ENCODE data around the gene TMEM168. TPM values are rescaled to one million over a fixed set of nuclear protein-coding genes. Genes with fewer than 3 reads are reported as not detected.

The TMEM168 gene
- total RNA-seq, 2 donors from 2014 or later = 14.9 to 16.5 TPM

DNA sequence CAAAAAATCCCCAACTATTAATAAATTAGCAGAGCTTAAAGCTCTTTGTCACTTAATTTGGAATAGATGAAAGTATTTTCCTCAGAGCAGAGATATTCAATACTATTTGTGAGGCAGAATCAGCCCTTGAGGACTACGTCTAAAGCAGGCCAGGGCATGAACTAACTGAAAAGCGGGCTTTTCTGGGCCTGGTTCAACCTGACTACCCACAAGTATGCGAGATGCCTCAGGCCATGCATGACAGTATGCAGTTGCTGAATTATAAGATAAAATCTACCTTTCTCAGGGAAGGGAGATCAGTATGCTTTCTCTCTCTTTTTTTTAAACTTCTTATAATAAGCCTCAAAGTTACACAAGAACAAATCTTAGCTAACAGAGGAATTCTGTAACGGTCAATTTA lies 20.1 kb downstream of the TMEM168 start:
- DNase-seq = no peak
- H3K27me3 ChIP-seq (ENCODE audit: control insufficient read depth, insufficient read depth, low read length, poor library complexity, severe bottlenecking) = no peaks in the 10 kb centered on the region
- no peaks in the 10 kb centered on the region for H3K4me1 ChIP-seq (ENCODE audit: control insufficient read depth, insufficient read depth, low read length)
- no peaks in the 10 kb centered on the region for H3K36me3 ChIP-seq (ENCODE audit: control insufficient read depth, insufficient read depth, low read length)
- Mint-ChIP-seq H3K36me3 (ENCODE audit: low read depth) (no peaks in the 10 kb centered on the region), H3K9me3 (no peaks in the 10 kb centered on the region), H3K4me3 (no peak overlapping the region), H3K27ac (no peak overlapping the region), H3K27me3 (ENCODE audit: insufficient read depth) (no peaks in the 10 kb centered on the region), H3K4me1 (no peaks in the 10 kb centered on the region)
- H3K27ac ChIP-seq (ENCODE audit: low read depth, low read length) = no peak overlapping the region
- no peak overlapping the region for H3K4me3 ChIP-seq (ENCODE audit: low read length)
- WGBS, 2 experiments (ENCODE audit: insufficient coverage in 1 of 2, insufficient read length in 1 of 2) = 90 to 97% methylated on average over 4 of the region's 4 CpGs
- H3K9ac ChIP-seq (ENCODE audit: extremely low read depth, low read length, poor library complexity, severe bottlenecking) = no peak overlapping the region
- TF ChIP-seq, protein P1, sequence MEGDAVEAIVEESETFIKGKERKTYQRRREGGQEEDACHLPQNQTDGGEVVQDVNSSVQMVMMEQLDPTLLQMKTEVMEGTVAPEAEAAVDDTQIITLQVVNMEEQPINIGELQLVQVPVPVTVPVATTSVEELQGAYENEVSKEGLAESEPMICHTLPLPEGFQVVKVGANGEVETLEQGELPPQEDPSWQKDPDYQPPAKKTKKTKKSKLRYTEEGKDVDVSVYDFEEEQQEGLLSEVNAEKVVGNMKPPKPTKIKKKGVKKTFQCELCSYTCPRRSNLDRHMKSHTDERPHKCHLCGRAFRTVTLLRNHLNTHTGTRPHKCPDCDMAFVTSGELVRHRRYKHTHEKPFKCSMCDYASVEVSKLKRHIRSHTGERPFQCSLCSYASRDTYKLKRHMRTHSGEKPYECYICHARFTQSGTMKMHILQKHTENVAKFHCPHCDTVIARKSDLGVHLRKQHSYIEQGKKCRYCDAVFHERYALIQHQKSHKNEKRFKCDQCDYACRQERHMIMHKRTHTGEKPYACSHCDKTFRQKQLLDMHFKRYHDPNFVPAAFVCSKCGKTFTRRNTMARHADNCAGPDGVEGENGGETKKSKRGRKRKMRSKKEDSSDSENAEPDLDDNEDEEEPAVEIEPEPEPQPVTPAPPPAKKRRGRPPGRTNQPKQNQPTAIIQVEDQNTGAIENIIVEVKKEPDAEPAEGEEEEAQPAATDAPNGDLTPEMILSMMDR (conservative IDR thresholded peaks at IDR 0.05) = no peak
- no peaks in the 10 kb centered on the region for H3K9me3 ChIP-seq (ENCODE audit: control insufficient read depth, low read length)

DNA sequence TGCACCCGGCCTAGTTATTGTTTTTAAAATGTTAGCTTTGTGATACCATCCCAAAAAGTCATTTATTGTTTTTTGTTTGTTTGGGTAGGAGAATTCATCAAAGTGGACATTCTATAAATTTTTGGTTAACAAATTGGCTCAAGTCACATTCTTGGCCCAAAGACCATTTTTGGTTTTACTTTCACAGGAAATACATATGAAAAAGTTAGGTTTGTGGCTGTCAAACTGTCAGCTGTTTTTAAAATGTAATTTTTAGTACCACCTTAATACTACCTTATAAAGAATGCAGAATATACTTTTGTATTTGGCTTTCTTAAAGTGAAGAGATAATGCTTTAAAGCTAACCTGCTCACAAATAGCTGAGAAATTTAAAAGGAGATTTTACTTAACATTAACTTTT lies 25.1 kb downstream of the TMEM168 start:
- Mint-ChIP-seq H3K4me1 (no peaks in the 10 kb centered on the region), H3K4me3 (no peak overlapping the region), H3K9me3 (no peaks in the 10 kb centered on the region), H3K27ac (no peak overlapping the region), H3K36me3 (ENCODE audit: low read depth) (no peaks in the 10 kb centered on the region), H3K27me3 (ENCODE audit: insufficient read depth) (no peaks in the 10 kb centered on the region)
- no peaks in the 10 kb centered on the region for H3K36me3 ChIP-seq (ENCODE audit: control insufficient read depth, insufficient read depth, low read length)
- no peak overlapping the region for H3K27ac ChIP-seq (ENCODE audit: low read depth, low read length)
- H3K9me3 ChIP-seq (ENCODE audit: control insufficient read depth, low read length) = no peaks in the 10 kb centered on the region
- WGBS, 2 experiments (ENCODE audit: insufficient coverage in 1 of 2, insufficient read length in 1 of 2) = 83 to 100% methylated on average over 1 of the region's 1 CpG
- no peaks in the 10 kb centered on the region for H3K4me1 ChIP-seq (ENCODE audit: control insufficient read depth, insufficient read depth, low read length)
- no peaks in the 10 kb centered on the region for H3K27me3 ChIP-seq (ENCODE audit: control insufficient read depth, insufficient read depth, low read length, poor library complexity, severe bottlenecking)
- no peak overlapping the region for H3K4me3 ChIP-seq (ENCODE audit: low read length)
- H3K9ac ChIP-seq (ENCODE audit: extremely low read depth, low read length, poor library complexity, severe bottlenecking) = no peak overlapping the region
- DNase-seq = no peak
- TF ChIP-seq, protein P1 (conservative IDR thresholded peaks at IDR 0.05) = no peak

DNA sequence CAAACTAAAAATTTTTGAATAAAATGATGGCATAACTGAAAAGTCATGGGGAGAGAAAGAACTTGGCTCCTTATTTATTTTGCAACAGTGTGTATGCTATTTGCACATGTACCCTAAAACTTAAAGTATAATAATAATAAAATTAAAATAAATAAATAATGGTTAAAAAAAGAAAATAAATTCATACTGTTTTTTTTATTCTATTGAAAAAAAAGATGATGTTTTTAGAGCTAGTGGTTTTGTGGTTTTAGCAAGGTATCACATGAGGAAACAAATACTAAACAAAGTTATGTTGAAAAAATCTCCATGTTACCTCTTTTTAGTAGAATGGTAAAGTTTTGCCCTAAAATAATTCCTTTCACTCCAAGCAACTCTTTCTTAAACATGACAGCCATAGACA lies 26.2 kb downstream of the TMEM168 start:
- Mint-ChIP-seq H3K9me3 (no peaks in the 10 kb centered on the region), H3K36me3 (ENCODE audit: low read depth) (no peaks in the 10 kb centered on the region), H3K4me1 (no peaks in the 10 kb centered on the region), H3K27ac (no peak overlapping the region), H3K27me3 (ENCODE audit: insufficient read depth) (no peaks in the 10 kb centered on the region), H3K4me3 (no peak overlapping the region)
- no peak overlapping the region for H3K27ac ChIP-seq (ENCODE audit: low read depth, low read length)
- H3K27me3 ChIP-seq (ENCODE audit: control insufficient read depth, insufficient read depth, low read length, poor library complexity, severe bottlenecking) = no peaks in the 10 kb centered on the region
- no peak overlapping the region for H3K9ac ChIP-seq (ENCODE audit: extremely low read depth, low read length, poor library complexity, severe bottlenecking)
- no peaks in the 10 kb centered on the region for H3K36me3 ChIP-seq (ENCODE audit: control insufficient read depth, insufficient read depth, low read length)
- no peak overlapping the region for H3K4me3 ChIP-seq (ENCODE audit: low read length)
- no peaks in the 10 kb centered on the region for H3K9me3 ChIP-seq (ENCODE audit: control insufficient read depth, low read length)
- TF ChIP-seq, protein P1 (conservative IDR thresholded peaks at IDR 0.05) = no peak
- no peak for DNase-seq
- no peaks in the 10 kb centered on the region for H3K4me1 ChIP-seq (ENCODE audit: control insufficient read depth, insufficient read depth, low read length)
